CD14-positive monocyte (primary cell): ENCODE measurements around the gene SLC6A2. TPM values are rescaled to one million over a fixed set of nuclear protein-coding genes. Genes with fewer than 3 reads are reported as not detected.

Experiments used
- DNase-seq, 3 donors: peaks; one replicate each; pipeline ENCODE4 v3.0.0-alpha.2; 2011 to 2022
- H2AFZ ChIP-seq: 2 replicates; pipeline ENCODE4 v1.6.0; 2012; ENCODE audit warnings: mild to moderate bottlenecking, low read depth, low read length, inconsistent platforms; ENCODE audit not compliant: insufficient read depth, poor library complexity, severe bottlenecking
- H3K27ac ChIP-seq, 2 donors: 1 replicate in 1 of 2; 2 replicates in 1 of 2; pipeline ENCODE4 v1.5.1; 2012 to 2013; ENCODE audit warnings: low read length in 2 of 2, control low read depth in 1 of 2, inconsistent platforms in 1 of 2, low read depth in 1 of 2, mild to moderate bottlenecking in 1 of 2
- H3K27me3 ChIP-seq, 2 donors: one replicate each; pipeline versions ENCODE4 v1.6.0 to v1.6.1; 2011 to 2013; ENCODE audit warnings: low read length in 2 of 2; ENCODE audit not compliant: control insufficient read depth in 2 of 2, insufficient read depth in 2 of 2
- H3K36me3 ChIP-seq, 2 donors: replicated peaks in 1 of 2; 1 replicate in 1 of 2; 2 replicates in 1 of 2; pipeline versions ENCODE4 v1.5.1 to v1.6.1; 2012 to 2013; ENCODE audit warnings: low read length in 2 of 2, control low read depth in 1 of 2, inconsistent platforms in 1 of 2, mild to moderate bottlenecking in 1 of 2; ENCODE audit not compliant: insufficient read depth in 2 of 2, control insufficient read depth in 1 of 2
- H3K4me1 ChIP-seq, 2 donors: 1 replicate in 1 of 2; 2 replicates in 1 of 2; pipeline versions ENCODE4 v1.5.1 to v1.6.1; 2012 to 2013; ENCODE audit warnings: low read length in 2 of 2, control low read depth in 1 of 2, inconsistent platforms in 1 of 2, mild to moderate bottlenecking in 1 of 2, moderate library complexity in 1 of 2; ENCODE audit not compliant: insufficient read depth in 2 of 2, control insufficient read depth in 1 of 2
- H3K4me2 ChIP-seq: replicated peaks from 2 replicates; pipeline ENCODE3; 2012; ENCODE audit warnings: low read length, moderate library complexity, mild to moderate bottlenecking; ENCODE audit not compliant: poor library complexity, severe bottlenecking; ENCODE audit errors: extremely low read depth
- H3K4me3 ChIP-seq, 3 experiments: fragments of 200-600 bp in 1 of 3; sonication (generic) in 1 of 3; replicated peaks in 1 of 3; 1 replicate in 2 of 3; 2 replicates in 1 of 3; pipeline ENCODE4 v1.5.1; 2011 to 2013; ENCODE audit warnings: low read length in 3 of 3, mild to moderate bottlenecking in 3 of 3, control low read depth in 2 of 3, low read depth in 2 of 3, inconsistent platforms in 1 of 3, moderate library complexity in 1 of 3
- H3K79me2 ChIP-seq: 2 replicates; pipeline ENCODE4 v1.6.0; 2012; ENCODE audit warnings: mild to moderate bottlenecking, control low read depth, inconsistent platforms, low read length, moderate library complexity; ENCODE audit not compliant: insufficient read depth
- H3K9ac ChIP-seq: 2 replicates; pipeline ENCODE4 v1.6.0; 2017; ENCODE audit warnings: low read length, mild to moderate bottlenecking; ENCODE audit not compliant: insufficient read depth, poor library complexity, severe bottlenecking
- H3K9me3 ChIP-seq, 2 donors: replicated peaks in 1 of 2; 1 replicate in 1 of 2; 2 replicates in 1 of 2; pipeline versions ENCODE4 v1.5.1 to v1.6.1; 2012 to 2013; ENCODE audit warnings: low read length in 2 of 2, control low read depth in 1 of 2; ENCODE audit not compliant: control insufficient read depth in 1 of 2, insufficient read depth in 1 of 2
- H4K20me1 ChIP-seq: 2 replicates; pipeline ENCODE4 v1.6.0; 2012; ENCODE audit warnings: mild to moderate bottlenecking, low read length, control low read depth, moderate library complexity; ENCODE audit not compliant: insufficient read depth
- H3K27ac Mint-ChIP-seq, 7 donors: one replicate each; pipeline ENCODE4 v1.8.0; 2020; ENCODE audit warnings: mild to moderate bottlenecking in 7 of 7, mixed read lengths in 7 of 7, moderate library complexity in 6 of 7, inconsistent platforms in 2 of 7
- H3K27me3 Mint-ChIP-seq, 3 donors: one replicate each; pipeline ENCODE4 v1.8.0; 2021 to 2022; ENCODE audit warnings: low read depth in 3 of 3, mild to moderate bottlenecking in 3 of 3, mixed read lengths in 3 of 3, moderate library complexity in 3 of 3, inconsistent platforms in 1 of 3
- H3K36me3 Mint-ChIP-seq, 2 donors: one replicate each; pipeline ENCODE4 v1.8.0; 2020; ENCODE audit warnings: mixed read lengths in 2 of 2, inconsistent platforms in 1 of 2, mild to moderate bottlenecking in 1 of 2
- H3K4me1 Mint-ChIP-seq: one replicate; pipeline ENCODE4 v1.8.0; 2020; ENCODE audit warnings: mild to moderate bottlenecking, mixed read lengths
- H3K4me3 Mint-ChIP-seq, 2 donors: one replicate each; pipeline ENCODE4 v1.8.0; 2020; ENCODE audit warnings: mild to moderate bottlenecking in 2 of 2, mixed read lengths in 2 of 2, moderate library complexity in 1 of 2
- H3K9me3 Mint-ChIP-seq, 7 donors: one replicate each; pipeline ENCODE4 v1.8.0; 2020 to 2022; ENCODE audit warnings: mixed read lengths in 7 of 7, mild to moderate bottlenecking in 6 of 7, moderate library complexity in 6 of 7, inconsistent platforms in 2 of 7
- whole genome bisulfite sequencing: methylation state at CpG from one replicate; pipeline ENCODE4 v1.1.5; 2013; ENCODE audit warnings: missing lambda C conversion rate; ENCODE audit not compliant: insufficient coverage; 5-methylcytosine and 5-hydroxymethylcytosine counted together
- intact Hi-C, 2 donors: fragments of 100-400 bp; cut with micrococcal nuclease; formaldehyde crosslinking; loops; one replicate each; pipeline versions ENCODE4 v1.15.0 to v1.15.1; 2023
- polyA plus RNA-seq, 3 donors: library from polyadenylated mRNA; depleted of rRNA in 1 of 3; unstranded in 2 of 3; stranded (reverse) in 1 of 3; fragments of 300-500 nt in 2 of 3; fragments of >200 nt in 1 of 3; fragmentation: Illumina TruSeq in 2 of 3; gene quantifications; 1 replicate in 2 of 3; 2 replicates in 1 of 3; pipeline ENCODE4 v1.2.3, GENCODE V29; 2012 to 2021
- TF ChIP-seq, protein P1 (sequence below): fragments of 200-600 bp; IDR thresholded peaks from one replicate; pipeline ENCODE4 v1.8.0; 2022; ENCODE audit warnings: antibody characterized with exemption, mild to moderate bottlenecking

The SLC6A2 gene
- polyA plus RNA-seq, 3 donors: not detected

DNA sequence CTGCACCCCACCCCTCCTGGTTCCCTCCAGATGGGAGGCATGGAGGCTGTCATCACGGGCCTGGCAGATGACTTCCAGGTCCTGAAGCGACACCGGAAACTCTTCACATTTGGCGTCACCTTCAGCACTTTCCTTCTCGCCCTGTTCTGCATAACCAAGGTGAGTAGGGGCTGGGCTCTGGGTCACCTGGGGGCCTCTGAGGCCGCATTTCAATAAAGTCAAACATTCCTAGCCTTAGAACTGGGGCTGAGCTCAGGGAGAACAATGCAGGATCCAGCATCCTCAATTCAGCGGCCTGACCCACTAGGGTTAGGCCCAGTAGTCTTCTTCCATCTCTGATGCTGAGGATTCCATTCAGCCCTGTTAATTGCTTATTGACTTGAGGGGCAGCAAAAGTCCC, 42.1 kb downstream of the SLC6A2 start:
- 94% methylated on average over 7 of the region's 7 CpGs for WGBS
- H3K36me3 Mint-ChIP-seq: no peaks in the 10 kb centered on the region

DNA sequence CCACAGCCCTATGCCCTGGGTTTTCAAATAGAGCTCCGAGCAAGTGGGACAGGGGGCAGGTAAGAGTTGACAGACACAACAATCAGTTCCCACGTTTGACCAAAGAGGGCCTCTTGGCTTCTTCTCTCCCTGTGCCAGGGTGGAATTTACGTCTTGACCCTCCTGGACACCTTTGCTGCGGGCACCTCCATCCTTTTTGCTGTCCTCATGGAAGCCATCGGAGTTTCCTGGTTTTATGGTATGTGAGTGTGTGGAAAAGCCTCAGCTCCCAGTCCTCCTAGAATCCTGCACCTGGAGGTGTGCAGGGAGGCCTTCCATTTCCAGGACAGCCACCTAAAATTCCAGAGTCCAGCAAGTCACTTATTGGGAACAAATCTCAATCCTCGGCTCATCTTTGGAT, 42.5 kb downstream of the SLC6A2 start:
- no peaks in the 10 kb centered on the region for H3K36me3 Mint-ChIP-seq
- H3K4me2 ChIP-seq: no peak overlapping the region
- WGBS: 89% methylated on average over 2 of the region's 6 CpGs
- H3K27ac Mint-ChIP-seq: no peak overlapping the region
- no peak overlapping the region for H2AFZ ChIP-seq
- no peak overlapping the region for H3K4me3 Mint-ChIP-seq
- no peaks in the 10 kb centered on the region for H3K27me3 ChIP-seq
- DNase-seq: no peak
- no peak overlapping the region for H3K4me3 ChIP-seq
- peaks cover 2 to 3% (median 3%) of the 10 kb centered on the region in 3 donors for H3K27me3 Mint-ChIP-seq
- no peaks in the 10 kb centered on the region for H3K79me2 ChIP-seq
- no peaks in the 10 kb centered on the region for H3K36me3 ChIP-seq
- H3K9me3 ChIP-seq: no peaks in the 10 kb centered on the region
- intact Hi-C loops: no loop called here
- peaks cover 4% of the 10 kb centered on the region for H3K4me1 Mint-ChIP-seq
- H3K27ac ChIP-seq: no peak overlapping the region
- H4K20me1 ChIP-seq: no peaks in the 10 kb centered on the region
- H3K9ac ChIP-seq: no peak overlapping the region
- no peaks in the 10 kb centered on the region for H3K4me1 ChIP-seq
- H3K9me3 Mint-ChIP-seq: no peaks in the 10 kb centered on the region
- TF ChIP-seq, protein P1, sequence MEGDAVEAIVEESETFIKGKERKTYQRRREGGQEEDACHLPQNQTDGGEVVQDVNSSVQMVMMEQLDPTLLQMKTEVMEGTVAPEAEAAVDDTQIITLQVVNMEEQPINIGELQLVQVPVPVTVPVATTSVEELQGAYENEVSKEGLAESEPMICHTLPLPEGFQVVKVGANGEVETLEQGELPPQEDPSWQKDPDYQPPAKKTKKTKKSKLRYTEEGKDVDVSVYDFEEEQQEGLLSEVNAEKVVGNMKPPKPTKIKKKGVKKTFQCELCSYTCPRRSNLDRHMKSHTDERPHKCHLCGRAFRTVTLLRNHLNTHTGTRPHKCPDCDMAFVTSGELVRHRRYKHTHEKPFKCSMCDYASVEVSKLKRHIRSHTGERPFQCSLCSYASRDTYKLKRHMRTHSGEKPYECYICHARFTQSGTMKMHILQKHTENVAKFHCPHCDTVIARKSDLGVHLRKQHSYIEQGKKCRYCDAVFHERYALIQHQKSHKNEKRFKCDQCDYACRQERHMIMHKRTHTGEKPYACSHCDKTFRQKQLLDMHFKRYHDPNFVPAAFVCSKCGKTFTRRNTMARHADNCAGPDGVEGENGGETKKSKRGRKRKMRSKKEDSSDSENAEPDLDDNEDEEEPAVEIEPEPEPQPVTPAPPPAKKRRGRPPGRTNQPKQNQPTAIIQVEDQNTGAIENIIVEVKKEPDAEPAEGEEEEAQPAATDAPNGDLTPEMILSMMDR: no peak

More for the DNA sequence above, 42.1 kb downstream of the SLC6A2 start:
- Mint-ChIP-seq H3K4me1 (no peaks in the 10 kb centered on the region), H3K27me3 (peaks cover 2 to 3% (median 3%) of the 10 kb centered on the region in 3 donors), H3K27ac (no peak overlapping the region), H3K4me3 (no peak overlapping the region), H3K9me3 (no peaks in the 10 kb centered on the region)
- no peak overlapping the region for H3K4me3 ChIP-seq
- H4K20me1 ChIP-seq: no peaks in the 10 kb centered on the region
- DNase-seq: no peak
- intact Hi-C loops: no loop called here
- no peak overlapping the region for H3K9ac ChIP-seq
- H3K27me3 ChIP-seq: no peaks in the 10 kb centered on the region
- H2AFZ ChIP-seq: no peak overlapping the region
- no peak overlapping the region for H3K27ac ChIP-seq
- H3K4me1 ChIP-seq: no peaks in the 10 kb centered on the region
- no peaks in the 10 kb centered on the region for H3K9me3 ChIP-seq
- no peaks in the 10 kb centered on the region for H3K36me3 ChIP-seq
- H3K79me2 ChIP-seq: no peaks in the 10 kb centered on the region
- H3K4me2 ChIP-seq: no peak overlapping the region
- TF ChIP-seq, protein P1: no peak
